Stimulated activated CD4-positive, alpha-beta T cell treated with anti-CD3 and anti-CD28 coated beads, Interleukin-4, amount 100 ng/mL, for 48 hours (primary cell): ENCODE measurements around the gene VEGFC.

ENCODE experiments used
- DNase-seq, 2 donors: peaks; one replicate each; pipeline ENCODE4 v3.0.0-alpha.2; 2020; ENCODE audit warnings: low read depth in 2 of 2

The VEGFC gene, protein sequence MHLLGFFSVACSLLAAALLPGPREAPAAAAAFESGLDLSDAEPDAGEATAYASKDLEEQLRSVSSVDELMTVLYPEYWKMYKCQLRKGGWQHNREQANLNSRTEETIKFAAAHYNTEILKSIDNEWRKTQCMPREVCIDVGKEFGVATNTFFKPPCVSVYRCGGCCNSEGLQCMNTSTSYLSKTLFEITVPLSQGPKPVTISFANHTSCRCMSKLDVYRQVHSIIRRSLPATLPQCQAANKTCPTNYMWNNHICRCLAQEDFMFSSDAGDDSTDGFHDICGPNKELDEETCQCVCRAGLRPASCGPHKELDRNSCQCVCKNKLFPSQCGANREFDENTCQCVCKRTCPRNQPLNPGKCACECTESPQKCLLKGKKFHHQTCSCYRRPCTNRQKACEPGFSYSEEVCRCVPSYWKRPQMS

DNA sequence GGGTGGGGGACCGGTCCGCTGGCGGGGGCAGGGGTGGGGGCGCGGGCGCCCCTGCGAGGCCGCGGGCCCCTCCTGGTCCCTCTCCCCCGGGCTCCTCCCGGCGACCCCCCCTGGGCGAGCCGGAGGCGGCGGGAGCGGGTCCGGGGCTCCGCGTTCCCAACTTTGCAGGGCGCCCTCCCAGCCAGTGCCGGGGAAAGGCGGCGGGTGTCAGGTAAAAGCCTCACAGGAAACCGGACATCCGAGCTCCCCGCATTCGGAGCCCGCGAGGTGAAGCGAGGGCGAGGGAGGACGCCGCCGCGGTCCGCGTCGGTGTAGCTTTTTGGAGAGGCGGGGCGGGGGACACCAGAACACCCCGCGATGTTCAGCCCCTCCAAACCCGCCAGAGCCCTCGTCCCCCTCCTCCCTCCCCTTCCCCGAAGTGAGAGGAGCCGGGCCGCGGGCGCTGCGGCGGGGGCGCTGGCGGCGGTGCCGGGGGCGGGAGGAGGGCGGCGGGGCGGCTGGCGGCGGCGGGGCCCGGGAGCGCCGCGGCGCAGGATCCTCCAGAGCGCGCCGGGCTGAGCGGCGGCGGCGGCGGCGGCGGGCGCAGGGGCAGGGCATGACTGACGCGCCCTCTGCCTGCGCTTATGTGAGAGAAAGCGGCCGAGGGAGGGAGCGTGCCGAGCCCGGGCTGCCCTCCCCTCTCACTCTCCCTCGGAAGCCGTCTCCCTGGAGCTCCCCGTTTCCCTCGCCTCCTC lies at the start of gene VEGFC:
Gene VEGFC, minus strand, starts transcription at position 597 of the 734 bp plus-strand sequence. CDS start 611 bp downstream, outside the sequence.
- no peak for DNase-seq

DNA sequence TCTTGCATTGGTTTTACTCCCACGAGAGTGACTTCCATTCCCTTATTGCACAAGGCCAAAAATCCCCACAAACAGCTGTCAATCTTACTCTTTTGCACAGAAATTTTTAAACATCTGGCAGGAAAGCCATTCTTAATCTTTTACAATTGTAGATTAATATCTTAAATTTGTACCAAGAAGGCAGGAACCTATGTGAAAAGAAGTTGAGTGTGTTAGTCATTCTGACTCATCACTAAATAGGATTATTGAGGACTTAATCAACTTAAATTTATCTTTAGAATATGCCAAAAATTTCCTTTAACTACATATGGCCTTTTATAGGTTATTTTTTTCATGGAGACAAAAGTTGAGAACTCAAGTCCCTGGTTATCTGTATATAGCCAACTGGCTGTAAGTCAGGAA lies 49.0 kb upstream of the VEGFC start:
- no peak for DNase-seq

DNA sequence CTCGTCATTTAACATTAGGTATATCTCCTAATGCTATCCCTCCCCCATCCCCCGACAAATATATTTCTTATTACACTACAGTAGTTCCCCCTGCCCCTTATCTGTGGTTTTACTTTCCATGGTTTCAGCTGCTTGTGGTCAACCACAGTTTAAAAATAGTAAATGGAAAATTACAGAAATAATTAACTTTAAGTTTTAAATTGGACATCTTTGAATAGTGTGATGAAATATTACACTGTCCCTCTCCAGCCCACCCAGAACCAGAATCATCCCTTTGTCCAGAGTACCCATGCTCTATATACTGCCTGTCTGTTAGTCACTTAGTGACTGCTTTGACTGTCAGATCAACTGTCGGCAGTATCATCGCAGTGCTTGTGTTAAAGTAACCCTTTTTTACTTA lies 47.4 kb upstream of the VEGFC start:
- DNase-seq = no peak

DNA sequence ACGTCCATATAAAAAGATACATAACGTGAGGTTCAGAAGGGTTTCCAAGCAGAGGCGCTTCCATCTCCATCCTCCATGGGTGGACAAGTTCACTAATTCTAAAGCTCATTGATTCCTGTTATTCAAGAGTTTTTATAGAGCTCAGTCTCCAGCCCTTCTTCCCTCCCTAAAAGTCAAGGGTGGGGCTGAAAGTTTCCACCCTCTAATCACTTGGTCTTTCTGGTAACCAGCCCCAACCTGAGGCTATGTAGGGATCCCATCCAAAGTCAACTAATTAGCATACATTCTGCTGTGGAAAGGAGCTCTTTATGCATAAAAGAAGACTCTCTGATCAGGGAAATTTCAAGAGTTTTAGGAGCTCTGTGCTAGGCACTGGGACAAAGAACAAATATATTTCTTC lies 46.9 kb upstream of the VEGFC start:
- no peak for DNase-seq

DNA sequence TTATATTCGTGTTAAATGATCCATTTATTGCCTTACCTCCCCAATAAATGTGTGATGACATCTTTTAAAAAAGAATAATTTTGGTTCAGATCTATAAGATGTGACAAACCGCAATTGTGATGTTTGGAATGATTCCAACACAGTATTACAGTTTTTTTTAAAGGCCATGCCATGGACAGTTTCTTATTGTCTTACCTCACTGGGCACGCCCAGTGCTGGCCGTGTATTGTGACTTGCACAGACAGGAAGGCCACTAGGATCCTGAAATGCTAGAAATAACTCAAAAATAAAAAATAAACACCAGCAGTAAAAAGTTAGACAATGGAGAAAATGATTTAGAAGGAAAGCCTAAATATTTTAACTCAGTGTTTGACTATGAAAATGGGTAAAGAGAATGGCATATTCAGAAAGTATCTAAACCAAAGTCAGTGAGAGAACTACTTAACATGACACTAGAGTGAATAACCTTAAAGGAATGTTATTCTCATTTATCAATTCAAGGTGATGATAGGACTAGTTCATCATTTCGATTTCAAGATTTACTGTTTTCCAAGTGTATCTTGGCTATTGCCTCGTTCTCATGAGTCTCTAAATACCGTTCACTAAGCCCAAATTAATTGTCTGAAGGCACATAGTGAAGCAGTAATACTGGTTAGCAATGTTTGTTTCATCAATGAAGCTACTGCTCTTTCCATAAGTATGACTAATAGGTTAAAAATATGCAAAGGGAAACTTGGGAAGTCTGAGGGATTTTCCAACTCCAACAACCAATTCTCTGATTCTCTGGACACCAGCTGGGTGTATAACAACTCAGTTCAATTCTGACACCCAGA lies 46.1 kb upstream of the VEGFC start:
- no peak for DNase-seq

DNA sequence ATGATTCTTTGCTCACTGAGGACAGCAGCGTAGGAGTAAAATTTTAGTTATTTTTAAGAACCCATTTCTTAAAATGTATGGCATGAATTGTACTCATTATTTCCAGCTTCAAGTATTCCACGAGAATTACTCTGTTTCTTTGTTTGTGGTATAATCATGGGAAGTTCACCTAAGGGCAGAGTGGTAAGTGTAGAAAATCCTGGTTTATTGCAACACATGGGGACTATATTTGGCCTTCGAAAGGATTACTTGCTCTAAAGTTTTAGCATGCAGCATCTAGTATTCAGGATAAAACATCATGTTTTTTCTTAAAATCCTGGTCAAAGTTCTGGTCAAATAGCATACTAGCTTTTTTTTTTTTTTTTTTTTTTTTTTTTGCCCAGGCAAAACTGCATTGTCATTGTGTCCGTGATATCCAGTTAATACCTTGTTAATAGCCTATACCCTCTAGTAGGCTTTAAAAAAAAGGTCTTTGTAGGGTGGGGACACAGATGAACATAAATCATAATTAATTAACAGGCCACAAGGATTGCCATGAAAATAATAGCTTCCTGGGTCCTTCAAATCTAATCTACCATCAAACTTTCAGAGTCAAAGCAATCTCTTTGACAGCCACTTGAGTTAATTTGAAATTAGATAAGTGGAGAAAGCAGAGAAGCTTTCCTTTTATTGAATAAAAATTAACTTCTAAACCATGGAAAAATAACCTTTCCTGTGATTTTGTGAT lies 44.6 kb upstream of the VEGFC start:
- no peak for DNase-seq

DNA sequence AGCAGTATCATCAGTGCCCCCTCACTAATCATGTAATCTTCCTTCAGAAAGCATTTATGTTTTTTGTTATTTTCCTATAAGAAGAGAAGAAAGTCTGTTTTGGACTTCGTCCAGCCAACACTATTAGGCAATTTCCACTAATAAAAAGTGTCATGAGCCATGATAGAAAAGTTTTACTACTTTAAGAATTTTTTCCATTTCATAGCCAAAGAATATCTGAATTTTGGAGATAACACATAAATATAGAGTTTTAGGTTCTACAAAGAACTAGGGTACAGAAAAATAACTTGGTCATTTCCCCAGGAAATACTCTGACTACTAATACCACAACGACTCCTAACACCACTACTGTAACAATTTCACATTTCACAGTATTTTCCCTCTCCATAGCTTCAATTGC lies 41.8 kb upstream of the VEGFC start:
- DNase-seq = no peak

DNA sequence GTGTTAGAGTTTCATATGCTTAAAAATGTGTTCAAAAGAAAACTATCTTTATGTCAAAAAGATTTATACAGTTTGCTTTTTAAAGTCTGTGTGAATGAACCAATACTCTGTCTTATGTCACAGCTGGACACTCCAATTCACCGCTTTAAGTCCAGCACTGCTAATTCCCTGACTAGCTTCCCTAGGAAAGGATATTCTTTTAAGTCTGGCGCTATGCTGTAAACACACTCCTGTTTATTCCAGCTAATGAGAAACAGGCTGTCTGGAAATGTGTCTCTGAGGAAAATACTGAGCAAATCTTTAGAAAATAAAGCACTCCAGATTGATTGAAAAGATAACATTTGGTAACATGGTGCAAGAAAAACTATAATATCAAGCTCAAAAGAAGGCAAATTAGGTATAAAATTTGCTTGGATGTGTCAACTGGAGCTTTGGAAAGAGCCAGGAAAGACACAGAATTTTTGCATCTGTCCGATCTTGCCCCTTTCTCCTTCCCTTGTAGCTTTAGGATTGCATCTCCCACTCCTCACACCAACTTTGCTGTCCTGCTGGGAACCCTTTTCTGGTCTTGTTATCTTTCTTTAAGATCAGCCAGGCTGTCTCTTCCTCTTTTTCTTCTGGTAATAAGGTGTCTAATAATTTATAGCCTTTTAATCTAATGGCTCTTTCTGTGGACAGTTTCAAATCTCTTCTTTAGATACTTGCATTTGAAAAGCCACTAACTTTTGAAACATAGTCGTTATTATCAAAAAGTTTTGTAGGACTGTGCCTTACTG lies 40.9 kb upstream of the VEGFC start:
- DNase-seq = no peak

DNA sequence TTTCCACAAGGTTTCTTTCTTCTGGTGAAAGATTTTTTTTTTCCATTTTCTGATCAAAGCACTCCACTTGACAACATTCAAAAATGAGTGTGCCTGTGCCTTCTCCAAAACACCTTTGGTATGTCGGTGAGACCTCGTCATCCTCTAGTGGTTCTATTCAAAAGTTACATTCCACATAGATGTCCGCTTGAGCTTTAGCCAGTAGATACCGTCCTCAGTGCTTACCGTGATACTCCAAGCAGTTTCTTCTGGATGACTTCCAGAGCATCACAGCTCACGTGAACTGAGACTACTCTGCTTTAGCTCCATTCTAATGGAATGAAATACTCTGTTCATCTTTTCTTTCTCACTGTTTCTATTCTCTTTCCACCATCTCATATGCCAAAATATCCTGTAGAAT lies 38.2 kb upstream of the VEGFC start:
- DNase-seq = no peak

DNA sequence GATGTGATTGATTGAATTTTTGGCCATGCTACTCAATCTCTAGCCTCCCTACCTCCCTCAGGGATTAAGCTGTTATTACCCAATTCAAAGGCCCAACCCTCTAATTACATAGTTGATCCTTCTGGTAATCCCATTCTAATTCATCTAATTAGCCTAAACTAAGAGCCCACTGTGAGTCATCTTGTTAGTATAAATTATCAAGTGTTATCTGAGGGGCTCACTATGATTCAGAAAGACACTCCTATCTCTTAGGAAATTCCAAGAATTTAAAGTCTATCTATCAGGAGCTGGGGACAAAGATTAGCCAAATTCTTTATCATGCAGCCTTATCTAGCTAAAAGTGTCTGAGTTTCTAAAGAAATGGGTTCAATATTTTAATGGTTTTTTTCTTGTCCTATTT lies 32.9 kb upstream of the VEGFC start:
- DNase-seq = no peak

DNA sequence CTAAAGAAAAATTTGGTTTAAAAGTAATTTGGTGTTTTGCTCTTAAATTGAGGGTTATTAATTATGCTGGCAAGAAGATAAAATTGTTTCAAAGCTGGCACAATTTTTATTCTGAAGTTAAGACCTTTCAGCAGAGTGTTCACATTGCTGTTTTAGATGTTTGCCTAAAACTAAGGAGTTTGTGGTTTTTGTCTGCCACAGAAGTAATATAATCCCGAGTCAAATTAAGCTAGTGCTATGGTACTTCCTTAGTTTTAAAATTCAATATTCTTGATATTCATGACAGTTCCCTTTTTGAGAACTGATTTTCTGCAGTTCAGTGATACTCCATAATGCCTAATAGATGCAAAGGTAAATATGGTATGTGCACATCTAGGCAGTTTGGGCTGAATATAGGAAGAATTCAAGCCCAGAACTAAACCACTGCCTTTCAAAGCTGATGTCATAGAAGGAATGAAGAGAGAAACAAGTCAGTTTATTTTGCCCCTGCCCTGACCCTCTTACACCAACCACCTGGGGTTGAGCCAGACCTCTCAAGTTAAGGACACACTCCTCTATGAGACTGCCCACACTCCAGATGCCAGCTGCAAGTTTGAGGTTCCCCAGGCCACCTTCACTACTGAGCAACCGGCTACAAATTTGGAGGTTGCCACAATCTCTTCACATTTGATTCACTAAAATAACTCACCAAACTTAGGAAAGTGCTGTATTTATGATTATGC lies 32.1 kb upstream of the VEGFC start:
- no peak for DNase-seq

DNA sequence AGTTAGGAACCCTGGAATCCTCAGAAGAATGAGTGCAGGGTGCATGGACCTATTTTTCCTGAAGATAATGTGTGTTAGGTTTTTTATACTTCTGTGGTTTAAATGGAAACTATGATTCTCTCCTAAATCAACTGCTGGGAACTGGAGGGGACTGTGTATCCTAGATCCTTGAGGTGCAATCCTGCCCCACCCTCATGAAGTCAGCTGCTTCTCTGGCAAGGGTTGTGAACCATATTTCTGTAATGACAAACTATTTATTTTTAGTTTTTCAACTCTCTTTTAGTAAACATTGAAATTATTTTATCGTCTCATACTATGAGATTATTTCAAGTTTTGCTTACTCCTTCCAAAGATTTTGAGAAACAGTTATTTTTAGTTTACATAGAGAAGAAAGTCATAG lies 25.8 kb upstream of the VEGFC start:
- no peak for DNase-seq

DNA sequence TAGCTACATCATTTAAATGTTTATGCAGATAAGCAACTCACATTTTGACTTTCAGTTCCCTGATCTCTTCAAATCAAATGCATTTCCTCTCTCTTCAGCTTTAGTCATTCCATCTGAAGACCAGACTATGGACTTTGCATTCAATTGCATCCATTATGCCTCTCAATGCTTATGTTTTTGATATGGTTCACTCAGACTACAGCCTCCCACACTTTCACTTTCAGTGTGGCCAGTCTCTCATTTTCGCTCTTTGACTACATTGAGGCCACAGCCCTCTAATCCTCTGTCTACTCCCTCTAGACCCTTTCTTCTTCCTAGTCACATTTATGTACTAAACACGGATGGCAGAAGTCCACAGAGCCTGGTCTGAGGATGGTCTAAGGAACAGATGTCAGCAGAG lies 24.5 kb upstream of the VEGFC start:
- DNase-seq = no peak

DNA sequence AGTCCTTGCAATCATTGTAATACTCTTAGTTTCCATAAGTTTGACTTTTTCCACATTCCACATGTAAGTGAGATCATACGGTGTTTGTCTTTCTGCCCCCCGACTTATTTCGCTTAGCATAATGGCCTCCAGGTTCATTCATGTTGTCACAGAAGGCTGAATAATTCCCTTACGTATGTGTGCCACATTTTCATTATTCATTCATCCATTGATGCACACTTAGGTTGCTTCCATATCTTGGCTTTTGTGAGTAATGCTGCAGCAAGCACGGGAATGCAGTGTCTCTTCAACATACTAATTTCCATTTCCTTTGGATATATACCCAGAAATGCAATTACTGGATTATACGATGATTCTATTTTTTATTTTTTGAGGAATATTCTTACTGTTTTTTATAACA lies 22.0 kb upstream of the VEGFC start:
- no peak for DNase-seq

DNA sequence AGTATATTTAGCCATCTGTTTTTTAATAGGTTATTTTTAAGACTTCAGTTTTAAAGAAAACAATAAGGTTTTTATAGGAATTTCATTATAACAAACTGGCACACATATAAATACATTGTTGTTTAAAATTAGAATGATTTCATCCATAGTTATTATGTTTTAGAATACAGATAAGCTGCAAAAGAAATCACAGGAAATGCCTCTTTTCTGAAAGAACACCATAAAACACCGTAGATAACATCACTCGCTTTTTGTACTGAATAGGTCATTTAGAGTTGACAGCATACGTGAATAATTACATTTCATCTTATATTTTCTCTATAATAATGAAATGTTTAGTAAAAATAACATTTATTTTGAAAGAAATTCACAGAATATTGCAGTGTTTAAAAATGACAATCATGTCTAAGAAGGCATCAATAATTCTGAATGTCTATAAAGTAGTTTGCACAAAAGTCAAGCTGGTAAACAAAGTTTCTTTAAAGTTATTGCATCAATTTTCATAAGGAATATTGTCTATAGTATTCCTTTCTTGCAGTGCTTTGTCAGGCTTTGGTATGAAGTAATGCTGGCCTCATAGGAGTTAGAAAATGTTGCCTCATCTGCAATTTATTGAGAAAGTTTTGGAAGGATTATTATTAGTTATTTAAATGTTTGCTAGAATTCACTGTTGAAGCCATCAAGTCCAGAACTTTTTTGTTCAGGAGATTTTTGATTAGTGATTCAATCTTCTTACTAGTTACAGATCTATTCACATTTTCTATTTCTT lies 17.9 kb upstream of the VEGFC start:
- DNase-seq = no peak

DNA sequence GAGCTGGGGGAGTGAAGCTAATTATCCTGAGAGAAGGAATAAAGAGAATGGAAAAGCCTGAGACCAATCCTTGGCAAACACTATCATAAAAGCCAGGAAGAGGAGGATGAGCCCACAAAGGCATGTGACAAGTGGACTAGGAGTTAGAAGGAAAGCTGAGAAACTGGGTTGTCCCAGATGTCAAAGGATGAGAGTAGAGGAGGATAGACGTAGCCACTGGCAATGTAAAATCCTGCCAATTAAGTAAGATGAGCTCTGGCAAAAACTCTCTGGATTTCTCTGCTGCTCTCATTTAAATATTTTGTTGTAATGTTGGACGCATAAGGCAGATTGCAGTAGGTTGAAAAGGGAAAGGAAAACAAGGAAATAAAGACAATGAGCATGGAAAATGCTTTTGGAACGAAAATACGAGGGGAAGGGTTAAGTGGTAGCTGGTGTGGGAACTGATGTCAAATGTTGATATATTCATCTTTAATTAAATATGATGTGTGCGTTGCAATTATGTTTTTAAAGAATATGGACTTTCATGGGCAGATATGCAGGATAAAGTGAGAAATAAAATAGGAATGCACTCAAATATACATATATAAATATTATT lies 14.2 kb upstream of the VEGFC start:
- DNase-seq = no peak

DNA sequence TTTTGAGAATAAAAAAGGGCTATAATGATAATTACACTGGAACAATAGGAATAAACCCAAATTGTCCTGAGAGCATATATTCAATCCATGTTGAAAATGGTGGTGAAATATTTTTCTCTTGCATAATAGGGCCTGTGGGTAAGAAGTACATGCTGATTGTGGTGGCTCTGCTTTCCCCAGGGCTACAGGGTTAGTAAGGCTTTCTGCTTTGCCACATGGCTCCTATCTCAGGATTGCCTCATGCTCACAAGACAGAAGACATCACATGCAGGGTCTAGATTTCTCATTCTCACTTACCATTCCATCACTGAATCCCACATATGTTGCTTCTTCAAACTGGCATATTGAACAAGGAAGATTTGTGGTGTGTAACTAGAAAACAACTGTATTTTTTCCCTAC lies 12.4 kb upstream of the VEGFC start:
- no peak for DNase-seq

DNA sequence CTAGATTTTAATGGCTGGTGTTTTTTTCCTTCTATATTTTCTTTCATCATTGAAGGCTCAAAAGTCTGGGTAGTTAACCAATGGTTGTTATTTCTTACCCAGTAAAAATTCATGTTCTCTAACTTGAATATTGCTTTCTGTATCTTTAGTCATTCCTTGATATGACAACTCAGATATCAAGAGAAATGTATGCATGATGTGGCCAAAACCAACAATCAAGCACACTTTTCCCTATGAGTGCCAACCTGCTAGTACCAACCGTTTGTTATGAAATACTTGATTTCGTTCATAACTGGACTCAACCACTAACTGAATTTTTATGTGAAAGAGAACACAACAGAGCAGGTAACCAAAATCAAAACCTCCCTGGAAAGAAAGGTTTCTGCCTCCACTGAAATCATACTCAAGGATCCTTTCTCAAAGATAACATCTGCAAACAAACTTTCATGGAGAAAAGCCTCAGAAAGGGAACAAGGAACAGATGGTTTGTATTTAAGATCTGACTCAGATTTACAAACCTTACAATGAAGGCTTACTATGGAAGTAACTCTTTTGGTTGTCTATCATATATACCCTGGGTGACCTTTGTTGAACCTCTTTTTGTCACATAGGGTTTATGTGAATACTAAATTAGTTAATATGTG lies 8.3 kb upstream of the VEGFC start:
- DNase-seq = no peak

DNA sequence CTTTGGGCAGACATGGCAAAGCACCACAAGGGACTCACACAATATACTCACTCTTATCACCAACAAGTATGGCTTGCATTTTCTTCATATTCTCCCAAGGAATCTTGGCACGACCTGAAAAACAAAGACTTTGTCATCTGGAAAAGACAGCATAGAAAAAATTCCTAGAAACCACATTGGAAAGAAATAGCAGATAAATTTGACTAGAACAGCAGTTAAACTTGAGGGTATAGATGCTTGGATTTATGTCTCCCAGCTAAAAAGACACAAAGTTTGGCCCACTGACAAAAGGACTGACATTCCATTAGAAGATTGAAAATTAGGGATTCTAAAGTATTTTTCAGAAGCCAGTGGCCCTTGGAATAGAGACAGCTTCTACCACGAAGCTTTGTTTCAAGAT lies 6.9 kb upstream of the VEGFC start:
- no peak for DNase-seq
